Measurements from ENCODE around the gene RIC3. TPM values are rescaled to one million over a fixed set of nuclear protein-coding genes. Genes with fewer than 3 reads are reported as not detected.

Gene RIC3
- total RNA-seq, 4 donors from 2014 or later, result 2.2 to 7.1 (median 4.1) TPM

- Histone ChIP-seq H3K4me3 (no peak overlapping the region), H3K9me3 (no peaks in the 10 kb centered on the region), H3K27ac (no peak overlapping the region), H3K27me3 (no peaks in the 10 kb centered on the region), H3K4me1 (no peaks in the 10 kb centered on the region), H3K36me3 (no peaks in the 10 kb centered on the region)
- in situ Hi-C loops (cut with MboI; ENCODE audit: low sequenced_read_pairs in 4 of 4) (loop anchor here in 3 of 4 donors (5.0 to 10.0 kb wide), 3 partner anchors 61 to 94 kb away; no protein-coding TSS in a partner anchor), intact Hi-C loops (cut with DNase I; ENCODE audit: low total_unique reads) (loop anchor here (2.0 to 10.0 kb wide), 2 partner anchors 92 to 204 kb away; no protein-coding TSS in a partner anchor)
- TF ChIP-seq POLR2A (IDR thresholded peaks at IDR 0.05) (no peak), CTCF (IDR thresholded peaks at IDR 0.05 in 4 of 5, conservative IDR thresholded peaks at IDR 0.05 in 1 of 5) (no peak)
- DNase-seq, result no peak
- no peak for ATAC-seq
These were observed 70.5 kb downstream of the RIC3 start for GRCh38 chr11:8098361-8098760.

GRCh38 chr11:8097926-8098325, 70.9 kb downstream of the RIC3 start:
- no peak overlapping the region for H3K27ac ChIP-seq
- ATAC-seq, result no peak
- no peaks in the 10 kb centered on the region for H3K36me3 ChIP-seq
- intact Hi-C loops (cut with DNase I; ENCODE audit: low total_unique reads) (loop anchor here (2.0 to 10.0 kb wide), 2 partner anchors 91 to 203 kb away; no protein-coding TSS in a partner anchor), in situ Hi-C loops (cut with MboI; ENCODE audit: low sequenced_read_pairs in 4 of 4) (loop anchor here in 3 of 4 donors (5.0 to 10.0 kb wide), 3 partner anchors 61 to 93 kb away; no protein-coding TSS in a partner anchor)
- H3K4me3 ChIP-seq, result no peak overlapping the region
- no peak for TF ChIP-seq CTCF (IDR thresholded peaks at IDR 0.05 in 4 of 5, conservative IDR thresholded peaks at IDR 0.05 in 1 of 5)
- no peak for TF ChIP-seq POLR2A (IDR thresholded peaks at IDR 0.05)
- H3K9me3 ChIP-seq, result no peaks in the 10 kb centered on the region
- no peak for DNase-seq
- no peaks in the 10 kb centered on the region for H3K4me1 ChIP-seq
- H3K27me3 ChIP-seq, result no peaks in the 10 kb centered on the region

GRCh38 chr11:8097468-8097867, 71.4 kb downstream of the RIC3 start:
- no peaks in the 10 kb centered on the region for H3K4me1 ChIP-seq
- in situ Hi-C loops (cut with MboI; ENCODE audit: low sequenced_read_pairs in 4 of 4) (loop anchor here in 3 of 4 donors (5.0 to 10.0 kb wide), 3 partner anchors 60 to 93 kb away; no protein-coding TSS in a partner anchor), intact Hi-C loops (cut with DNase I; ENCODE audit: low total_unique reads) (loop anchor here (10.0 kb wide), 1 partner anchor 203 kb away; no protein-coding TSS in a partner anchor)
- no peak for DNase-seq
- ATAC-seq, result no peak
- no peak for TF ChIP-seq CTCF (IDR thresholded peaks at IDR 0.05 in 4 of 5, conservative IDR thresholded peaks at IDR 0.05 in 1 of 5)
- no peak for TF ChIP-seq POLR2A (IDR thresholded peaks at IDR 0.05)
- no peak overlapping the region for H3K27ac ChIP-seq
- no peak overlapping the region for H3K4me3 ChIP-seq
- H3K9me3 ChIP-seq, result no peaks in the 10 kb centered on the region
- H3K27me3 ChIP-seq, result no peaks in the 10 kb centered on the region
- H3K36me3 ChIP-seq, result no peaks in the 10 kb centered on the region

GRCh38 chr11:8097062-8097461, 71.8 kb downstream of the RIC3 start:
- TF ChIP-seq POLR2A (IDR thresholded peaks at IDR 0.05) (no peak), CTCF (IDR thresholded peaks at IDR 0.05 in 4 of 5, conservative IDR thresholded peaks at IDR 0.05 in 1 of 5) (no peak)
- intact Hi-C loops (cut with DNase I; ENCODE audit: low total_unique reads) (loop anchor here (10.0 kb wide), 1 partner anchor 202 kb away; no protein-coding TSS in a partner anchor), in situ Hi-C loops (cut with MboI; ENCODE audit: low sequenced_read_pairs in 4 of 4) (loop anchor here in 3 of 4 donors (5.0 to 10.0 kb wide), 3 partner anchors 60 to 92 kb away; no protein-coding TSS in a partner anchor)
- H3K36me3 ChIP-seq, result no peaks in the 10 kb centered on the region
- H3K4me1 ChIP-seq, result no peaks in the 10 kb centered on the region
- ATAC-seq (no peak), DNase-seq (no peak)
- H3K27ac ChIP-seq, result no peak overlapping the region
- H3K4me3 ChIP-seq, result no peak overlapping the region
- H3K9me3 ChIP-seq, result no peaks in the 10 kb centered on the region
- H3K27me3 ChIP-seq, result no peaks in the 10 kb centered on the region

Data from gastrocnemius medialis (tissue), 4 donors.